Panc1 (cell line): ENCODE data around the gene LY86. TPM values are rescaled to one million over a fixed set of nuclear protein-coding genes. Genes with fewer than 3 reads are reported as not detected.

ENCODE experiments used
- ATAC-seq: fragments of 200-7000 bp; cut with Tn5 transposase; 2 replicates; pipeline ENCODE4 v1.9.1; 2020; ENCODE audit warnings: mild to moderate bottlenecking, moderate library complexity
- BruUV-seq: library from RNA; stranded (reverse); fragments of 400-500 nt; replicated peaks from 2 replicates; lab custom pipeline; 2021; lab: Mats Ljungman, UMichigan
- CTCF ChIA-PET: fragments of 300-600 bp; sonication (Branson Sonifier 250); formaldehyde crosslinking; loops from one replicate; lab custom pipeline; 2022; ENCODE audit warnings: antibody characterized with exemption; lab: Charles Lee
- POLR2A ChIA-PET: fragments of 300-600 bp; sonication (Branson Sonifier 250); formaldehyde crosslinking; loops from one replicate; lab custom pipeline; 2022; ENCODE audit warnings: antibody characterized with exemption; lab: Charles Lee
- DNase-seq: peaks from one replicate; pipeline ENCODE4 v3.0.0-alpha.2; 2010; ENCODE audit warnings: low read depth, low spot score
- H3K27ac ChIP-seq: 2 replicates; pipeline ENCODE4 v1.5.1; 2011; ENCODE audit warnings: mild to moderate bottlenecking, low read length, inconsistent platforms
- H3K27me3 ChIP-seq: fragments of 200-500 bp; sonication (Bioruptor generic); 2 replicates; pipeline ENCODE4 v1.6.0; 2014; ENCODE audit warnings: low read length, inconsistent platforms; ENCODE audit not compliant: control insufficient read depth, insufficient read depth
- H3K36me3 ChIP-seq: fragments of 200-500 bp; sonication (Bioruptor generic); 2 replicates; pipeline ENCODE4 v1.5.1; 2014; ENCODE audit warnings: inconsistent platforms, mild to moderate bottlenecking, low read length, moderate library complexity; ENCODE audit not compliant: control insufficient read depth, insufficient read depth
- H3K4me1 ChIP-seq: 2 replicates; pipeline ENCODE4 v1.5.1; 2011; ENCODE audit warnings: inconsistent platforms, mild to moderate bottlenecking, low read length, moderate library complexity; ENCODE audit not compliant: control insufficient read depth, insufficient read depth
- H3K4me3 ChIP-seq, 2 experiments: 2 replicates each; pipeline ENCODE4 v1.5.1; 2011 to 2012; ENCODE audit warnings: low read depth in 2 of 2, low read length in 2 of 2, mild to moderate bottlenecking in 2 of 2, inconsistent platforms in 1 of 2, moderate library complexity in 1 of 2
- H3K9me3 ChIP-seq: fragments of 200-500 bp; sonication (Bioruptor generic); 2 replicates; pipeline ENCODE4 v1.5.1; 2014; ENCODE audit warnings: low read depth, mild to moderate bottlenecking, inconsistent platforms, low read length, moderate library complexity; ENCODE audit not compliant: control insufficient read depth, insufficient read depth
- POLR2AphosphoS5 ChIP-seq: IDR thresholded peaks from 2 replicates; pipeline ENCODE4 v1.6.1; 2012; ENCODE audit warnings: mild to moderate bottlenecking, low read depth, low read length, moderate library complexity
- SIN3A ChIP-seq: IDR thresholded peaks from 2 replicates; pipeline ENCODE4 v1.6.1; 2012; ENCODE audit warnings: low read depth, mild to moderate bottlenecking, low read length, moderate library complexity, borderline replicate concordance; ENCODE audit not compliant: insufficient read depth
- TCF7L2 ChIP-seq: IDR thresholded peaks from 2 replicates; pipeline ENCODE4 v1.6.1; 2011; ENCODE audit warnings: mild to moderate bottlenecking, low read depth, low read length, inconsistent platforms
- in situ Hi-C: cut with HindIII; loops from 2 replicates; pipeline ENCODE4 v1.10.0; 2016; ENCODE audit warnings: low sequenced_read_pairs, low pct_unique_long_range_greater_than_20kb
- intact Hi-C: fragments of 100-400 bp; cut with micrococcal nuclease; formaldehyde crosslinking; loops from one replicate; pipeline ENCODE4 v1.10.0; 2022; ENCODE audit not compliant: unreplicated experiment
- total RNA-seq: library from RNA; stranded (reverse); gene quantifications from one replicate; pipeline ENCODE4 v1.2.1, GENCODE V29; 2021; ENCODE audit not compliant: unreplicated experiment
- TF ChIP-seq, protein P1 (sequence below), 2 experiments: IDR thresholded peaks; 2 replicates each; pipeline ENCODE4 v1.6.1; 2011 to 2012; ENCODE audit warnings: low read depth in 2 of 2, control low read depth in 1 of 2, low read length in 1 of 2, mild to moderate bottlenecking in 1 of 2, moderate library complexity in 1 of 2; ENCODE audit not compliant: insufficient read depth in 1 of 2
- TF ChIP-seq, protein P2 (sequence below): fragments of 450-650 bp; IDR thresholded peaks from 2 replicates; pipeline ENCODE4 v1.5.1; 2017; ENCODE audit warnings: mild to moderate bottlenecking

The LY86 gene
- total RNA-seq, 1 experiment from 2014 or later: not detected

DNA sequence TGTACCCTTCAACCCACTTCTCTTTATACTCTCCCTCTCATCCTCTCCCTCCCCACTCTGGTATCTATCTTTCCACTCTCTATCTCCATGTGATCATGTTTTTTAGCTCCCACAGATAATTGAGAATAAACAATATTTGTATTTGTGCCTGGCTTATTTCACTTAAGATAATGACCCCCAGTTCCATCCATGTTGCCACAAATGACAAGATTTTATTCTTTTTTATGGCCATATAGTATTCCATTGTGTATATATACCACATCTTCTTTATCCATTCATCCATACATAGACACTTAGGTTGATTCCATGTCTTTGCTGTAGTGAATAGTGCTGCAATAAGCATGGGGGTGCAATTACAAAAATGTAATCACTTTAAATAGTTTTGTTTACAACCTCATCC lies 62.3 kb downstream of the LY86 start:
- ChIA-PET CTCF (no interaction called here), POLR2A (interaction anchor here (0.7 kb wide), 1 partner anchor 862 kb away, joined by 3 read pairs; no protein-coding TSS in a partner anchor)
- ATAC-seq: no peak
- Histone ChIP-seq H3K27me3 (no peaks in the 10 kb centered on the region), H3K27ac (no peak overlapping the region), H3K4me1 (no peaks in the 10 kb centered on the region), H3K36me3 (no peaks in the 10 kb centered on the region), H3K4me3 (no peak overlapping the region), H3K9me3 (no peaks in the 10 kb centered on the region)
- TF ChIP-seq, protein P1, sequence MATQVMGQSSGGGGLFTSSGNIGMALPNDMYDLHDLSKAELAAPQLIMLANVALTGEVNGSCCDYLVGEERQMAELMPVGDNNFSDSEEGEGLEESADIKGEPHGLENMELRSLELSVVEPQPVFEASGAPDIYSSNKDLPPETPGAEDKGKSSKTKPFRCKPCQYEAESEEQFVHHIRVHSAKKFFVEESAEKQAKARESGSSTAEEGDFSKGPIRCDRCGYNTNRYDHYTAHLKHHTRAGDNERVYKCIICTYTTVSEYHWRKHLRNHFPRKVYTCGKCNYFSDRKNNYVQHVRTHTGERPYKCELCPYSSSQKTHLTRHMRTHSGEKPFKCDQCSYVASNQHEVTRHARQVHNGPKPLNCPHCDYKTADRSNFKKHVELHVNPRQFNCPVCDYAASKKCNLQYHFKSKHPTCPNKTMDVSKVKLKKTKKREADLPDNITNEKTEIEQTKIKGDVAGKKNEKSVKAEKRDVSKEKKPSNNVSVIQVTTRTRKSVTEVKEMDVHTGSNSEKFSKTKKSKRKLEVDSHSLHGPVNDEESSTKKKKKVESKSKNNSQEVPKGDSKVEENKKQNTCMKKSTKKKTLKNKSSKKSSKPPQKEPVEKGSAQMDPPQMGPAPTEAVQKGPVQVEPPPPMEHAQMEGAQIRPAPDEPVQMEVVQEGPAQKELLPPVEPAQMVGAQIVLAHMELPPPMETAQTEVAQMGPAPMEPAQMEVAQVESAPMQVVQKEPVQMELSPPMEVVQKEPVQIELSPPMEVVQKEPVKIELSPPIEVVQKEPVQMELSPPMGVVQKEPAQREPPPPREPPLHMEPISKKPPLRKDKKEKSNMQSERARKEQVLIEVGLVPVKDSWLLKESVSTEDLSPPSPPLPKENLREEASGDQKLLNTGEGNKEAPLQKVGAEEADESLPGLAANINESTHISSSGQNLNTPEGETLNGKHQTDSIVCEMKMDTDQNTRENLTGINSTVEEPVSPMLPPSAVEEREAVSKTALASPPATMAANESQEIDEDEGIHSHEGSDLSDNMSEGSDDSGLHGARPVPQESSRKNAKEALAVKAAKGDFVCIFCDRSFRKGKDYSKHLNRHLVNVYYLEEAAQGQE (IDR thresholded peaks at IDR 0.05; ENCODE audit: insufficient read depth in 1 of 2, low read depth in 2 of 2, low read length in 1 of 2): no peak
- TF ChIP-seq SIN3A: no peak
- TF ChIP-seq POLR2AphosphoS5: no peak
- no peak for TF ChIP-seq TCF7L2
- TF ChIP-seq, protein P2, sequence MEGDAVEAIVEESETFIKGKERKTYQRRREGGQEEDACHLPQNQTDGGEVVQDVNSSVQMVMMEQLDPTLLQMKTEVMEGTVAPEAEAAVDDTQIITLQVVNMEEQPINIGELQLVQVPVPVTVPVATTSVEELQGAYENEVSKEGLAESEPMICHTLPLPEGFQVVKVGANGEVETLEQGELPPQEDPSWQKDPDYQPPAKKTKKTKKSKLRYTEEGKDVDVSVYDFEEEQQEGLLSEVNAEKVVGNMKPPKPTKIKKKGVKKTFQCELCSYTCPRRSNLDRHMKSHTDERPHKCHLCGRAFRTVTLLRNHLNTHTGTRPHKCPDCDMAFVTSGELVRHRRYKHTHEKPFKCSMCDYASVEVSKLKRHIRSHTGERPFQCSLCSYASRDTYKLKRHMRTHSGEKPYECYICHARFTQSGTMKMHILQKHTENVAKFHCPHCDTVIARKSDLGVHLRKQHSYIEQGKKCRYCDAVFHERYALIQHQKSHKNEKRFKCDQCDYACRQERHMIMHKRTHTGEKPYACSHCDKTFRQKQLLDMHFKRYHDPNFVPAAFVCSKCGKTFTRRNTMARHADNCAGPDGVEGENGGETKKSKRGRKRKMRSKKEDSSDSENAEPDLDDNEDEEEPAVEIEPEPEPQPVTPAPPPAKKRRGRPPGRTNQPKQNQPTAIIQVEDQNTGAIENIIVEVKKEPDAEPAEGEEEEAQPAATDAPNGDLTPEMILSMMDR: no peak
- in situ Hi-C loops: no loop called here
- no peak for DNase-seq
- intact Hi-C loops: no loop called here
- no TSS peak for BruUV-seq

DNA sequence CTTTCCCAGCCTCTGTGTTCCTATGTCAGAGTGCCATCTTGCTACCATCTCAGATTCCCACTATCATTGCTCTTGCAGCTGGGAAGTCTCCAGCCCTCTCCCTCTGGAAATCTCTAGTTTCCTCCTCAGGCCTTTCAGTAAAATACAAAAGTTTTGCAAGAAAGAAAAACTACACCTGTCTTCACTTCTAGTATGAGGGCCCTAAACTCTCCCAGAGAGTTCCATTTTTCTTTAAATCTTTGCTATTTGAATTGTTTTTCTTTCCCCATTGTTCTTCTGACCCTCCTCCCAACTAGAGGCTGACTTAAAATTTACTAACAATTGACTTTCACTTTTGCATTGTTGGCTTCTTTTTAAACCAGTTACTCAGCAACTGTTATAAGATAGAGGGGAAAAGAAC lies 62.8 kb downstream of the LY86 start:
- ChIA-PET POLR2A (no interaction called here), CTCF (no interaction called here)
- Histone ChIP-seq H3K27me3 (no peaks in the 10 kb centered on the region), H3K27ac (no peak overlapping the region), H3K4me3 (no peak overlapping the region), H3K36me3 (no peaks in the 10 kb centered on the region), H3K4me1 (no peaks in the 10 kb centered on the region), H3K9me3 (no peaks in the 10 kb centered on the region)
- intact Hi-C loops: no loop called here
- DNase-seq: no peak
- in situ Hi-C loops: no loop called here
- no TSS peak for BruUV-seq
- ATAC-seq: no peak
- TF ChIP-seq TCF7L2 (no peak), POLR2AphosphoS5 (no peak), SIN3A (no peak)
- TF ChIP-seq, protein P2: no peak
- TF ChIP-seq, protein P1 (IDR thresholded peaks at IDR 0.05; ENCODE audit: insufficient read depth in 1 of 2, low read depth in 2 of 2, low read length in 1 of 2): no peak
